ENCODE results near the gene EEF1G. TPM values are rescaled to one million over a fixed set of nuclear protein-coding genes. Genes with fewer than 3 reads are reported as not detected.

The EEF1G gene
- total RNA-seq, 4 donors from 2014 or later, result 1,301 to 1,426 (median 1,363) TPM

DNA sequence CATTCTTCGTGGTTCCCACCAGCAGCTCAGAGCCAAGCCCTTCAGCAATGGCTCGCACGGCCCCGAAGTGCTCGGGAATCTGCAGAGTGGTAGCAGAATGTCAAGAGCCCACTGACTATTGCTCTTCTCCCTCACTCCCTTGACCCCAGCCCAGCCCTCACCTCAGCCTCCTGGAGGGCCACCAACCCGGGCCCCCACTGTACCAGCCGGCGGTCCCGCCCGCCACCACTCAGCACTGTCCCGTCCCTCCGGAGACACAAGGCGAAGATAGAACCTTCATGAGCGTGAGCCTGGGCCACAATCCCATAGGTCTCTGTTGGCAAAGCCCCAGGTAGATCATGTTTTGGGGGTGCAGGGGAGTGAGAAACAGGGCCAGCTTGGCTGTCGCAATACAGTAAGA is 32.2 kb upstream of the EEF1G start:
- no peak for TF ChIP-seq POLR2A (IDR thresholded peaks at IDR 0.05)
- TF ChIP-seq, protein P1, sequence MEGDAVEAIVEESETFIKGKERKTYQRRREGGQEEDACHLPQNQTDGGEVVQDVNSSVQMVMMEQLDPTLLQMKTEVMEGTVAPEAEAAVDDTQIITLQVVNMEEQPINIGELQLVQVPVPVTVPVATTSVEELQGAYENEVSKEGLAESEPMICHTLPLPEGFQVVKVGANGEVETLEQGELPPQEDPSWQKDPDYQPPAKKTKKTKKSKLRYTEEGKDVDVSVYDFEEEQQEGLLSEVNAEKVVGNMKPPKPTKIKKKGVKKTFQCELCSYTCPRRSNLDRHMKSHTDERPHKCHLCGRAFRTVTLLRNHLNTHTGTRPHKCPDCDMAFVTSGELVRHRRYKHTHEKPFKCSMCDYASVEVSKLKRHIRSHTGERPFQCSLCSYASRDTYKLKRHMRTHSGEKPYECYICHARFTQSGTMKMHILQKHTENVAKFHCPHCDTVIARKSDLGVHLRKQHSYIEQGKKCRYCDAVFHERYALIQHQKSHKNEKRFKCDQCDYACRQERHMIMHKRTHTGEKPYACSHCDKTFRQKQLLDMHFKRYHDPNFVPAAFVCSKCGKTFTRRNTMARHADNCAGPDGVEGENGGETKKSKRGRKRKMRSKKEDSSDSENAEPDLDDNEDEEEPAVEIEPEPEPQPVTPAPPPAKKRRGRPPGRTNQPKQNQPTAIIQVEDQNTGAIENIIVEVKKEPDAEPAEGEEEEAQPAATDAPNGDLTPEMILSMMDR (IDR thresholded peaks at IDR 0.05), result no peak
- Histone ChIP-seq H3K4me1 (peaks cover 0 to 7% of the 10 kb centered on the region in 2 donors), H3K27me3 (no peaks in the 10 kb centered on the region), H3K9me3 (no peaks in the 10 kb centered on the region), H3K4me3 (no peak overlapping the region), H3K36me3 (no peaks in the 10 kb centered on the region), H3K27ac (no peak overlapping the region)
- intact Hi-C loops (cut with DNase I; ENCODE audit: low total_unique reads), result no loop called here
- DNase-seq, result no peak

DNA sequence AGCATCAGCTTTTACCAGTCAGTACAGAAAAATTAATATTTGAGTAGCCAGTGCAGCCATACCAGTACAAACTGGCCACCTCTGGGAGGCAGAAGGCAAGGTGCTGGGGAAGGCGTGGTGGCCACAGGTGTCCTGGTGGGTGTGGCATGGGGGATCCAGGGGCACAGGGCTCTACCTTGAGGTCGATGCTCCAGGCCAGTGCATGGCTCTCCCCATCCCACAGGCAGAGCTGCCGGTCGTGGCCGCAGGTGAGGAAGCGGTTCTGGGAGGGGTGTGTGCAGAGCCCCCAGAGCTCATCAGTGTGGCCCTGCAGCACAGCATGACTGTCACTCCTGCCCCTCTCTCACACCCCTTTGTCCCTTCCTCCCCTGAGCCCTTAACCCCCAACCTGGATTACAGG is 31.8 kb upstream of the EEF1G start:
- Histone ChIP-seq H3K27me3 (no peaks in the 10 kb centered on the region), H3K4me1 (peaks cover 0 to 4% of the 10 kb centered on the region in 2 donors), H3K4me3 (no peak overlapping the region), H3K27ac (no peak overlapping the region), H3K9me3 (no peaks in the 10 kb centered on the region), H3K36me3 (no peaks in the 10 kb centered on the region)
- TF ChIP-seq, protein P1 (IDR thresholded peaks at IDR 0.05), result no peak
- TF ChIP-seq POLR2A (IDR thresholded peaks at IDR 0.05), result no peak
- intact Hi-C loops (cut with DNase I; ENCODE audit: low total_unique reads), result no loop called here
- no peak for DNase-seq

DNA sequence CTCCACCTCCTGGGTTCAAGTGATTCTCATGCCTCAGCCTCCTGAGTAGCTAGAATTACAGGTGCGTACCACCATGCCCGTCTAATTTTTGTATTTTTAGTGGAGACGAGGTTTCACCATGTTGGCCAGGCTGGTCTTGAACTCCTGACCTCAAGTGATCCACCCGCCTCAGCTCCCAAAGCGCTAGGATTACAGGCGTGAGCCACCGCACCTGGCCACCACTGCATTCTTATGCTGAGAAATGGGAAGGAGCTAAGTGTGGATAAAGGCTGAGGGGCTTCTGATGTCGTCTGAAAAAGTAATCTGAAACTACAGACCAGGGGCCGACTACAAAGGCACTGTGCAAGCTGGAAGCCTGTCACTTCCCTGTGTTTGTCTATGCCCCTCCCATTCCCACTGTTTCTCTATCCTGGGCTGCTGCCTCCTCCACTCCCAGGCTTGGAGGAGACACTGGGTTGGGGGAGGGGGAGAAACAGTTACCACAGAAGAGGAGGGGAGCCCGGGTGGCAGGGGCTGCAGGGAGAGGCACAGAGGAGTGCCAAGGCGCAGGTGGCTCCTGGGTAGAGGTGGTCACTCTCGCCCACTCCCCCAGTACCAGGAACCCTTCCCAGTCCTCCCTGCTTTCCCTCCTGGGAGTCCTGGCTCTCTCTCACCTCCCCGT is 30.9 kb upstream of the EEF1G start:
- Histone ChIP-seq H3K4me1 (peaks cover 7 to 9% of the 10 kb centered on the region in 2 donors), H3K27me3 (no peaks in the 10 kb centered on the region), H3K27ac (no peak overlapping the region), H3K36me3 (no peaks in the 10 kb centered on the region), H3K4me3 (no peak overlapping the region), H3K9me3 (no peaks in the 10 kb centered on the region)
- DNase-seq, result no peak
- intact Hi-C loops (cut with DNase I; ENCODE audit: low total_unique reads), result no loop called here
- no peak for TF ChIP-seq POLR2A (IDR thresholded peaks at IDR 0.05)
- TF ChIP-seq, protein P1 (IDR thresholded peaks at IDR 0.05), result no peak

DNA sequence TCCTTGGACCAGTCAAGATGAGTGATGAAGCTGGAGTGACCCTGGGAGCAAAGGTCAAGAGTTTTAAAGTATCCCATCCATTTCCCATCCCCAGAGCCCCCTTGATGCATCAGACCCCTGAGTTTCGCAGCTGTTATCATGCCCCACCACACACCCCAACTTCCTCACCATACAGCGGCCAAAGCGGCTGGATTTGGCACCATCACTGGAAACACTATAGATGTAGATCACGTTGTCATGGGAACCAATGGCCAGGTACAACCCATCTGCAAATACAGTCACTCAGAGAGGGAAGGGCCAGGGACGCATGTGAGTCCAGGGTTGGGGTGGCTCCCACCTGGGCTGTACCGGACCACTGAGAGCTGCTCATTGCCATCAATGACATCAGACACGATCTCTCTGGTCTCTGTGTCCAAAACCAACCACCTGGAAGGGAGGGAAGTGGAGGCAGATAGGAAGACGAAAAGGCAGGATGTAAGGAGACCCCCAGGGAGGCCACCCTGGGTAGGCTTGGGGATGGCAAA is 30.1 kb upstream of the EEF1G start:
- no peak for DNase-seq
- intact Hi-C loops (cut with DNase I; ENCODE audit: low total_unique reads), result no loop called here
- peaks cover 9 to 10% of the 10 kb centered on the region in 2 donors for H3K4me1 ChIP-seq
- H3K9me3 ChIP-seq, result no peaks in the 10 kb centered on the region
- H3K4me3 ChIP-seq, result no peak overlapping the region
- no peaks in the 10 kb centered on the region for H3K27me3 ChIP-seq
- peak overlapping the region in 1 of 2 donors; percentile 94 for H3K27ac ChIP-seq
- no peaks in the 10 kb centered on the region for H3K36me3 ChIP-seq
- no peak for TF ChIP-seq POLR2A (IDR thresholded peaks at IDR 0.05)
- TF ChIP-seq, protein P1 (IDR thresholded peaks at IDR 0.05), result no peak

DNA sequence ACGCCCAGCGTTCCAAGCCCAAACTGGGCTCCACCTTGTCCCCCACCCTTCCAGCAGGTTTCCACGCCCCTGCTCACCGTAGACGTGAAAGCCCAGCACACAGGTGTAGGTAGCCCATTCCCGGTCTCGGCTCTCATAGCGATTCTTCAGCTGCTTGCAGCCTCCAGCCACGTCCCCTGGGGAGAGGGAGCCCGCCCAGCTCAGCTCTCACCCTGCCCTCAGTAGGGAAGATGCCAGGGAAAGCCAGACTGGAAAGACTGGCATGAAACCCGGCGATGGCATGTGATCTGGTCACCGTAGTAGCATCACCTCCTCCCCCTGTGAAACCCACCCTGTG is 29.3 kb upstream of the EEF1G start:
- DNase-seq, result no peak
- Histone ChIP-seq H3K4me1 (peaks cover 9 to 10% of the 10 kb centered on the region in 2 donors), H3K27me3 (no peaks in the 10 kb centered on the region), H3K36me3 (no peaks in the 10 kb centered on the region), H3K27ac (peak overlapping the region; percentile 90 to 94), H3K4me3 (peak overlapping the region; percentile 58 to 80), H3K9me3 (no peaks in the 10 kb centered on the region)
- no peak for TF ChIP-seq POLR2A (IDR thresholded peaks at IDR 0.05)
- TF ChIP-seq, protein P1 (IDR thresholded peaks at IDR 0.05), result no peak
- intact Hi-C loops (cut with DNase I; ENCODE audit: low total_unique reads), result no loop called here

Measured in uterus (tissue), 4 donors.